ENCODE measurements around the gene TSR2.

TSR2 gene

DNA sequence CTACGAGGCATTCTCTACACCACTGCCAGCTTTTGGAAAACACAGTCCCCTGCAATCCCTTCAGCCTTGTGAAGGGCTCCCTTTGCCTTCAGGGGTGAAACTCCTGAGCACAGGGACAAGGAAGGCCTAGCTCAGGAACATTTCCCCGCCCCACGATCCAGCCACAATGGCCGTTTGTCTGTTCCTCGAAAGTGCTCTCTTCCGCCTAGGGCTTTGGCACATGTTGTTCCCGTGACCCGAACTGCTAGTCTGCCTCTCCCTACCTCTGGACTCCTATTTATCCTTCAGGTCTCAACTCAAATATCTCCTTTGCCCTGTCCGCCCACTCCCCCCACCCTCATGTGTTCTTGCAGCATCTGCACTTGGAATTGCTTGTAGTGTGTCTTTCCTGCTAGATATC is 43.7 kb downstream of the TSR2 start:
- TF ChIP-seq POLR2AphosphoS5 (IDR thresholded peaks at IDR 0.05; ENCODE audit: low read depth, low read length) (no peak), FOXP2 (optimal IDR thresholded peaks at IDR 0.05; ENCODE audit: borderline replicate concordance, extremely low read depth, extremely low read length, insufficient read depth) (no peak), TAF1 (IDR thresholded peaks at IDR 0.05; ENCODE audit: borderline replicate concordance, insufficient read depth, low read length) (no peak), SIN3A (IDR thresholded peaks at IDR 0.05; ENCODE audit: borderline replicate concordance, insufficient read depth, low read length) (no peak)
- TF ChIP-seq, protein P1, sequence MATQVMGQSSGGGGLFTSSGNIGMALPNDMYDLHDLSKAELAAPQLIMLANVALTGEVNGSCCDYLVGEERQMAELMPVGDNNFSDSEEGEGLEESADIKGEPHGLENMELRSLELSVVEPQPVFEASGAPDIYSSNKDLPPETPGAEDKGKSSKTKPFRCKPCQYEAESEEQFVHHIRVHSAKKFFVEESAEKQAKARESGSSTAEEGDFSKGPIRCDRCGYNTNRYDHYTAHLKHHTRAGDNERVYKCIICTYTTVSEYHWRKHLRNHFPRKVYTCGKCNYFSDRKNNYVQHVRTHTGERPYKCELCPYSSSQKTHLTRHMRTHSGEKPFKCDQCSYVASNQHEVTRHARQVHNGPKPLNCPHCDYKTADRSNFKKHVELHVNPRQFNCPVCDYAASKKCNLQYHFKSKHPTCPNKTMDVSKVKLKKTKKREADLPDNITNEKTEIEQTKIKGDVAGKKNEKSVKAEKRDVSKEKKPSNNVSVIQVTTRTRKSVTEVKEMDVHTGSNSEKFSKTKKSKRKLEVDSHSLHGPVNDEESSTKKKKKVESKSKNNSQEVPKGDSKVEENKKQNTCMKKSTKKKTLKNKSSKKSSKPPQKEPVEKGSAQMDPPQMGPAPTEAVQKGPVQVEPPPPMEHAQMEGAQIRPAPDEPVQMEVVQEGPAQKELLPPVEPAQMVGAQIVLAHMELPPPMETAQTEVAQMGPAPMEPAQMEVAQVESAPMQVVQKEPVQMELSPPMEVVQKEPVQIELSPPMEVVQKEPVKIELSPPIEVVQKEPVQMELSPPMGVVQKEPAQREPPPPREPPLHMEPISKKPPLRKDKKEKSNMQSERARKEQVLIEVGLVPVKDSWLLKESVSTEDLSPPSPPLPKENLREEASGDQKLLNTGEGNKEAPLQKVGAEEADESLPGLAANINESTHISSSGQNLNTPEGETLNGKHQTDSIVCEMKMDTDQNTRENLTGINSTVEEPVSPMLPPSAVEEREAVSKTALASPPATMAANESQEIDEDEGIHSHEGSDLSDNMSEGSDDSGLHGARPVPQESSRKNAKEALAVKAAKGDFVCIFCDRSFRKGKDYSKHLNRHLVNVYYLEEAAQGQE (IDR thresholded peaks at IDR 0.05; ENCODE audit: insufficient read depth in 1 of 2, low read depth in 2 of 2, low read length in 2 of 2): no peak

DNA sequence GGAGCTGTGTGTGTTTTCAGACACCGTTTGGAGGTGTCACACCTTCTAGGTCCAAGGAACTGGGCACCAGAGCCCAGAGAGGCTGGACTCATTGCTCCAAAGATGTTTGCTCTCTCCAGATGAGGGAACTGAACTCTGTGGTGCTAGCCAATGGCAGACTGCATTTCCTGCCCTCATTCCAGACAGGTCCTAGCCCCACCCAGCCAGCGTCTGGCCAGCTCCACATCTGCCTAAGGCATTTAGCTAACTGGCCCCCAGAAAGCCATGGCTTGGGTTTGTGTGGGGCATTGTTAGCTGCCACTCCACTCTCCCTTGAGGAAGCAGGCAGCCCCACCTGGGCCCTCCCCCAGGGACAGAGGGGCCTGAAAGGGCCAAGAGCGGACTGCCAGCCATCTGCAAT is 44.5 kb downstream of the TSR2 start:
- no peak for TF ChIP-seq FOXP2 (optimal IDR thresholded peaks at IDR 0.05; ENCODE audit: borderline replicate concordance, extremely low read depth, extremely low read length, insufficient read depth)
- TF ChIP-seq TAF1 (IDR thresholded peaks at IDR 0.05; ENCODE audit: borderline replicate concordance, insufficient read depth, low read length): no peak

DNA sequence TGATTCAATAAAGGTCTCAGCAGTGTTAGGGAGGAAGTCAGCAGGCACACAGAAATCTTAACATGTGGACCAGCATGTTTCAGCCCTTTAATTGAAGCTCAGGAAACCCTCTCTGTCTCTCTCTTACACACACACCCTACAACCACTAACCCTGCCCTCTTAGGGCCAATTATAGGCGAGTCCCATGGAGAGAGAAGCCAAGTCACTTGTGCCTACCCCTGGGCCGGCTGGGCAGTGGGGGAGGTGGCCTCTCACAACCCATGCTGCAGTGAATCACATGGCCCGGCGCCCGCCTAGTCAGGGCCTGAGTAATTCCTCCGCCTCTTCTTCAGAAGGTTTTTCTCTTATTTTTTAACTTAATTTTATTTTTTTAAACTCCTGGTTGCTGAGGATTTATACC is 52.1 kb downstream of the TSR2 start:
- TF ChIP-seq, protein P1 (IDR thresholded peaks at IDR 0.05; ENCODE audit: insufficient read depth in 1 of 2, low read depth in 2 of 2, low read length in 2 of 2): no peak
- TF ChIP-seq FOXP2 (optimal IDR thresholded peaks at IDR 0.05; ENCODE audit: borderline replicate concordance, extremely low read depth, extremely low read length, insufficient read depth) (no peak), SIN3A (IDR thresholded peaks at IDR 0.05; ENCODE audit: borderline replicate concordance, insufficient read depth, low read length) (no peak), TAF1 (IDR thresholded peaks at IDR 0.05; ENCODE audit: borderline replicate concordance, insufficient read depth, low read length) (no peak), POLR2AphosphoS5 (IDR thresholded peaks at IDR 0.05; ENCODE audit: low read depth, low read length) (no peak)

DNA sequence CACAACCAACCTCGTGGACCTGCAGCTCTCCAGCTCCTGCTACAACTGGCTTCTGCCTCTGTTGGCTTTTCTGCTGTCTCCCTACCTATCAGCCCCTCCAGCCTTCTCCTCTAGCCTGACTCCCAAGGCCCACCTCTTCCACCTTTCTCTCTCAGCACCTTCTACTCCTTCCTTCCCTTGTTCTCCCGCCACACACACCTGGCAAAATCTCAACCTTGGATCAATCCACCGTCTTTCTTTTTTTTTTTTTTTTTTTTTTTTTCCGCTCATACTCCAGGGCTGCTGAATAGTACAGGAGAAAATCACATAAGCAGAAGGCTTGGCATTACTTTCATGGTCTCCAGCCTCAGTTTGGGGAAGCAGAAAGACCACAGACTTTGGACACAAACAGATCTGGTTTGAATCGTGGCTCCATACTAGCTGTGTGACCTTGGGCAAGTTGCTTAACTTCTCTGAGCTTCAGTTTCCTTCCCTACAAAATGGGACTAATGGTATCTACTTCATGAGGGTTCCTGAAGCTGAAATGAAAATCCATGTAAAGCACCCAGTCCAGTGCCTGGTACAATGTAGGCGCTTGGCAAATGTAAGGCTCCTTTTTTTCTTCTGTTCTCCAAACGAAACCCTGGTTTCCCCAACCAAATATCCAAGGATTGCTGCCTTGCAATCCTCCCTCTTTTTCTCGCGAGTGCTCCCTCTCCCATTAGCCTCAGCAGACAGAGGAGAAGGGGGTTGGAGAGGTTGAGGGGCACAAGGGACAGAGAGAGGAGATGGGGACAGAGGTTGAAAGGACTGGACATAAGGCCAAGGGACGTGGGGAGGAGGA is 54.2 kb downstream of the TSR2 start:
- TF ChIP-seq POLR2AphosphoS5 (IDR thresholded peaks at IDR 0.05; ENCODE audit: low read depth, low read length): no peak

Measured in PFSK-1 (cell line).